GM19193 (cell line): ENCODE results near the gene CLSTN1.

Source experiments
- POLR2A ChIP-seq: IDR thresholded peaks from 4 replicates; pipeline ENCODE4 v1.6.1; 2011; ENCODE audit not compliant: insufficient read depth, insufficient read length; ENCODE audit errors: extremely low read depth

CLSTN1 gene

GRCh38 chr1:9824702-9825089 is 931 bp upstream of the CLSTN1 start:
- TF ChIP-seq POLR2A = no peak

DNA sequence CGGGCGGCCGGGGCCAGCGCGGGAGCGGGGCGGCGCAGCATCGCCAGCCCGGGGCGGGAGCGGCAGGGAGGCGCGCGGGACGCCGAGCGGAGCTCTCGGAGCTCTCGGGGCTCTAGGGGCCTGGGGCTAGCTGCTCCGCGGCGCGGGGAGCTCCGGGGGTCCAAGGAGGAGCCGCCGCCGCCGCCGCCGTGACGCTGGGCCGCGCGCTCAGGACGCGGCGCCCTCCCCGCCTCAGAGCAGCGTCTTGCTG is 147 bp downstream of the CLSTN1 start:
- peak; percentile 76 for TF ChIP-seq POLR2A

DNA sequence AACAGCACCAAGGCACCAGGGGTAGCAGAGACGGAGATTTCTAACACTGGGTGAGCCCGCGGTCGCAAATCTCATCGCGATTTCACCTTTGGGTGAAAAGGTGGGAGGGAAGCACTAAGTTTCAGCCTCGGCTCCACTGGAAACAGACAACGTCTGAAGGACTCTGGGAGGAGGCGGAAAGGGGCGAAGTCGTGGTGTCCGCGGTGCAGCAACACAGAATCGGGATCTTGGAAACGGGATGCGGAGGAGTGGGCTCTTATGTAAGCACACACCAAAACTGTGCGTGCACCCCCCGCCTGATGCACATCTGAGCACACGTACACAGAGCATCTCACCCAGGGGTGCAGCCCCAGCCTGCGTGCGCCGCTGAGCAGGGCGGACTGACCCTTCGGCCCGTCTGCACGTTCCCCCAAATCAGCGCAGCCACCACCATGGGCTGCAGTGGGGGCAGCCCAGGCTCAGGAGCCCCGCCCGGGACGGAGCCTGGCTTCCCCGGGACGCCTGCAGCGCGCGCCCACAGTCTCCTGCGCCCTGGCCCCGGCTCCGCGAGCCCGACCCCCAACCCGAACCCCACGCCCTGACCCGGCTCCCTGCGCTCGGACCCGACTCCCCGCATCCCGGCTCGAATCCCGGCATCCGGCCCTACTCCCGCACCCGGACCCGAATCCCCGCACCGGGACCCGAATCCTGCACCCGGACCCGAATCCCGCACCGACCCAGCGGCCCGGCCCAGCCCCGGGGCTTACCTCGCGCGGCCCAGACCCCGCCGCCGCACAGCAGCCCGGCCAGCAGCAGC is 670 bp downstream of the CLSTN1 start:
- no peak for TF ChIP-seq POLR2A

DNA sequence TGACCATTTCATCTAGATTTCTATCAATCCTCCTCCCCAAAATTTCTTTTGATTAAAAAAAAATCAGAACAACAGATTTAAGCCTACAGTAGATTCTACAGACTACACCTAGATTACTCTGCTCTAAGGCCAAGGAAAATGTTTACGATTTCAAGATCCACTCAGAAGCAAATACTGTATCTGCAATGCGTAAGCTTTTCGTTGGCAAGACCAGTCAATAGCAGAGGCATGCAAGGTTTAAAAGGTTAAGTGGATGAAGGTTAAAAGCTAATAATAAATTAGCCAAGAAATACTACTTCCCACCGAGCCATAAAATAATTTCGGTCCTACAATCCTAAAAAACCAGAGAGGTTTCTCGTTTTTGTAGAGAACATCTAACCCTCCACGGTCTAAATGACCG is 1.3 kb downstream of the CLSTN1 start:
- TF ChIP-seq POLR2A = no peak

DNA sequence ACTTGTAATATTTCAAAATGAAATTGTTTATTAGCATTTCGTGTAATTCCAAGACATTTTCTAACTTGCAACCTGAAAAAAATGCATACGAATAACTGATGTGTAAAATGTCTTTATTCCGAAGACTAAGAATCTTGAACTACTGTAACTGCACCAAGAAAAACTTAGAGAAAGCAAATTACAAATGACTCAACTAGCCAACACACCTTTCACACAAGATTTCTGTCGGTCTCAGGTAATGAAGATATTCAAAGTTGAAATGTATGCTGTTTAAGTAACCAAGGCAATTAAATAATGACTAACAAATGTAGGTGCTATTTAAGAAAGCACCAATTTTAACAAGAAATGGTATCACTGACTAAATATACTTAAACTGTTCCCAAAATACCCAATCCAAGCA is 2.1 kb downstream of the CLSTN1 start:
- TF ChIP-seq POLR2A = no peak

- TF ChIP-seq POLR2A = no peak
These were observed 3.2 kb downstream of the CLSTN1 start for GRCh38 chr1:9820521-9820920.

DNA sequence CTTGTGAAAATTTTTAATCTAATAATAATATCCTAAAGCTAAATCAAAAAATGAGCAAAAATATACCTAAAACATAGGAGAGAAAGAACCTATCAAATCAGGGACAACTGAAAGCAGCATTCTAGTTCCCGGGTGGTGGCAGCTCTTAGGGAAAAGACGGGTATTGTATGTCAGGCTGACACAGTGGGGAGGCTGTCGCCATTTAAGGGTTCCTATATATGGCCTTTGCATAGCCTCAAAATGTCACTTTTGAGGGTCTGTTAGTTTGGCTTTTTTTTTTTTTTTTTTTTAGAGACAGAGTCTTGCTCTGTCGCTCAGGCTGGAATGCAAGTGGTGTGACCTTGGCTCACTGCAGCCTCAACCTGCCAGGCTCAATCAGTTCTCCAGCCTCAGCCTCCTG is 6.0 kb downstream of the CLSTN1 start:
- no peak for TF ChIP-seq POLR2A

GRCh38 chr1:9816199-9816598 is 7.6 kb downstream of the CLSTN1 start:
- no peak for TF ChIP-seq POLR2A

DNA sequence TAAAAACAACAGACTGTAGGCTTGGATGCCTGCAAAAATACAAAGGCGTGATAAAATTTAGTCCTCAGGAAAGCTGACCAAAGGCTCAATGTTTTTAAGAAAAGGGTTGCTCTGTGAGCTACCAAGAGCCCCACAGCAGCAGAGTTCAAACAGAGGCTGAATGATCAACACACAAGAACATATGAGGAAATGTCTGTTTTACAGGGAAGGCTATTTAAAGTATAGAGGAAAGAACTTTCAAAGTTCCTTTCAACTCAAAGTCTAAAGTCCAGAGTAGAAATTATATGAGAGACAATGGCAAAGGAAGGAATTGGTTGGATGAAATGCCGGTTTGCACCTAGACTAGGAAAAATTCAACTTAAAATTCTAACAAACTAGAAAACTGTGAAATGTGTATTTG is 8.6 kb downstream of the CLSTN1 start:
- no peak for TF ChIP-seq POLR2A

- no peak for TF ChIP-seq POLR2A
These were observed 9.1 kb downstream of the CLSTN1 start for GRCh38 chr1:9814619-9815018.

GRCh38 chr1:9811239-9811966 is 12.4 kb downstream of the CLSTN1 start:
- no peak for TF ChIP-seq POLR2A

DNA sequence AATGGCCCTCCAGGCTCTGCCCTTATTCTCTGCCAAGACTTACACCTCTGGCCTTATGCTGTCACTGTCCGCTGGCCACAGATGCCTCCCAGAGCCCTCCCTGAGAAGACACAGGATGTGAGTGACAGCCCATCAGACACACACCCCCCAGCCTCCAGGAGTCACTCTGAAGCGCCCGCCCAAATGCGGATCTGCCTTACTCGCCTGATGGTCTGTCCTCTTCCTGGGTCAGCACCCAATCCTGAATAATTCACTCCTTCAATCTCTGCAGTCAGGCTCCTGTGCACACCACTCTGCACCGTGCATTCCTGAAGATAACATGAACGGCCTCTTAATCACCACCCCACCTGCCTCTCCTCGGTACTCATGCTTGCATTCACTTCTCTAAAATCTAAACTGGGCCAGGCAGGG is 14.7 kb downstream of the CLSTN1 start:
- no peak for TF ChIP-seq POLR2A

GRCh38 chr1:9808459-9808858 is 15.3 kb downstream of the CLSTN1 start:
- TF ChIP-seq POLR2A = no peak

DNA sequence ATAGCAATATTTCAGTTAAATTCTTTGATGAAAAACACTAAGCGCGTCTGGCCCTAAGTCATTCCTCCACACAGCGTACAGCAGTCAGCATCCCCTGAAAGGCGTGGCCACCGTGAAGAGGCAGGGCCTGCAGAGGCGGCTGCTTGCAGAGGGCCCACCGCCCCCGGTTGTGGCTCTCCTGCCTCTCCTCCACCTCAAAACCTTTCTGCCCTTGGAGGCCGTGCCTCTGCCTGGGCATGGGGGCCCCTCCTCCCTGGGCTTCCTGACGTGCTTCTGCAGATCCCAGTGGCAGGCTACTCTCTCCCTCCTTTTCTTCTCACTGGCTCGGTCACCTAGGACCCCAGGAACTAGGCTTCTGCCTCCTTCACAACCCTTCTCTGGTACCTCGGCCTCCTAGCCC is 16.2 kb downstream of the CLSTN1 start:
- TF ChIP-seq POLR2A = no peak

GRCh38 chr1:9805006-9805508 is 18.7 kb downstream of the CLSTN1 start:
- no peak for TF ChIP-seq POLR2A

DNA sequence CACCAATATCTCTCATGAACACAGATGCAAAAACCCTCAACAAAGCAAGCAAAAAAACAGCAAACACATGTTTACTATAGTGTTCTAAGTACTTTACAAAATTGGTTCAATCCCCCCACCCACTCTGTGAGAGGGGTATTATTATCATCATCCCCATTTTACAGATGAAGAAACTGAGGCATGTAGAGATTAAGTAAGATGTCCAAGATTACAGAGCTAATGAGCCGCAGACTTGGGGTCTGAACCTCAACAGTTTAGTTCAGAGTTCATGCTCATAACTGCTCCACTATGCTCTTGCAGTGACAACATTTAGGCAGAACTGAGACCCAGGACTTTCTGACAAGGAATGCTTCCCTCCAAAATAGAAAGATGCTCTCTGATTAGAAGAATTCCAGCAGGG is 21.9 kb downstream of the CLSTN1 start:
- TF ChIP-seq POLR2A = no peak
